HG03045 (cell line): ENCODE data around the gene KCNJ11.

ENCODE experiments used
- ATAC-seq: cut with Tn5 transposase; IDR thresholded peaks from one replicate; pipeline ENCODE4 v1.9.1; 2021; ENCODE audit warnings: mild to moderate bottlenecking, moderate library complexity; ENCODE audit not compliant: unreplicated experiment

The KCNJ11 gene

GRCh38 chr11:17369094-17369493 is 19.4 kb downstream of the KCNJ11 start:
- ATAC-seq, result no peak

DNA sequence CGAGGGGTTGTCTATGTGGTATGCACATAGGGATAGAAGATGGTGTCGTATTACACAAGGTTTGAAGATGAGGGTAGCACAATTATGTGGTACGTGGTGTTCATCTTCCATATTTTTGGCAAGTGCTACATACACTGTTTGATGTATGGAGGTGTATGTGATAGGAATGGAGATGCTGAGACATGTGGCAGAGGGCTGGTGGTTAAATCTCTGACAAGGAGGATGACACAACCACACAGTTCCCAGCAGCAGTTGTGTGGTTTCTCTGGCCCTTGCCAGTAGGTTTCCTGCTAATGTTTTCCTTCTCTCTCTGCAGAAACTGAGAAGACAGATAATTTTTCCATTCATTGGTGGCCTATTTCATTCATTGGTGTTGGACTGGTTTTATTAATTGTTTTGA is 19.9 kb downstream of the KCNJ11 start:
- ATAC-seq, result no peak

DNA sequence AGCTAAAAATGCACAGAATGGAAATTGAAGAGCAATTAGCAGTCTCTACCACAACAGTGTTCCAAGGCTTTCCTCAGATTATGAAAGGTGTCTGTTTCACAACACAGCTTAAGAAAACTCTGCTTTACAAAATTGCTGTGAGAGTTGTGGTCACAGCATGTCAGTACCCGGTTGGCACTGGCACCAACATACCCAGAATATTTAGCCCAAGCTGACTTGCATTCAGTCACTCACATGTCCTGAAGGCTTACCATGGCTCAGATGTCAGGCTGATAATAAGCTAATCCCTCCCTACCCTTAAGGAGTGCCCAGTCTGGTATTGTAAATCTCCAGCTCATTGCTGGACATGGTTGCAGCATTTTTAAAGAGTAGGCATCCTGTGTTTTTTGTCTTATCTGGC is 22.0 kb downstream of the KCNJ11 start:
- no peak for ATAC-seq

DNA sequence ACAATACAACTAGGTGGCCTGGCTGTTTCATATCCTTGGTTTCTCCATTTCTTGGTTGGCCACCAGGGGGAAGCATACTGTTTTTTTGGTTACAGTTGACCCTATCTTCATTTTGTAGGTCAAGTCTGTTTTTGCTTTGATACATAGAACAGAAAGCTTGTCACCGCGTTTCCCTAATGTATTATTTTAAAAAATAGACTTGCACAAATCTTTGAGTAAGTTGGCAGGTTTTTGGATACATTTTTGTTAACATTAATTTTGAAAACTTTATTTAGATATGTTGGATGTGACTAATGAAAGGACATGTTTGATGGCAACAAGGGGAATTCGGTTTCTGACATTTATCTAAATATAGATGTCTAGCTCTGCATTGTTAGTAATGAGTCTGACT is 33.9 kb downstream of the KCNJ11 start:
- no peak for ATAC-seq

DNA sequence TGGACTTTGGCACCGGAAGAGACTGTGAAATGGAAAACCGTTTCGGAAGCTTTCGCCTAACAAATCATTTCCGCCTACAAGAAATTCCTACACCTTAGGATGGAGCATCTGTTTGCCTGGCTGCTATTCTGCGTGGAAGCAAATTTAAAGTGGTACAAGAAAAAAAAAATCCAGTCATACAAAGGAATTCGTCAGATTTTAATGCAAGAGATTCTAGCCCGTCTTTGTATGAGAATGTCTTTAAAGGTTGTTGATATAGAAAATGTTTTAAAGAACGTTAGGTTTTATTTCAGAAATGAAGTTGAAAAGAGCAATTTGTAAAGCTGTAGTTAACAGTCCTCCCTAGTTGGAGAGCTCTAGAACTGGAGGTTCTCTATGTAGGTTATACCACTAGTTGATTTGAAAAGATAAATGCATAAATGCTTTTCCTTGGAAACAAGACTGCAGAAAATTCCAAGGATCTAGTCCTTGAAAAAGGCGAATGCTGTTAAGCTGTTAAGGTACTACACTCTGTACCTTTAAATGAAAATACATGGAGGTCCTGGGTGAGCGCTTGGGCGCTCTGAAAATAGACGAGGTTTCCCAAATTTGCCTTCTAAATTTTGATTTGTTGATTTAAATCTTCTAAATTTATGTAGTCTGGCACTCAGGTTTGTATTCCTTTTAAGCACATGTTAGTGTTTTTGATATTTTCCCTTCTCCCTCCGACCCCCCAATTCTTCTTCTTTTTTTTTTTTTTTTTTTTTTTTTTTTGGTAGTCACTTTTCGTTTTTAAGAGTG is 34.4 kb downstream of the KCNJ11 start:
- ATAC-seq, result no peak

- ATAC-seq, result peak; percentile 41
Measured at GRCh38 chr11:17352950-17353820, 35.3 kb downstream of the KCNJ11 start.

GRCh38 chr11:17351510-17352176 is 36.8 kb downstream of the KCNJ11 start, which contains the start of gene NCR3LG1:
TSS of gene NCR3LG1 (plus strand) at chr11:17351800. CDS start at chr11:17351970, 170 bp downstream.
- peak; percentile 45 for ATAC-seq

DNA sequence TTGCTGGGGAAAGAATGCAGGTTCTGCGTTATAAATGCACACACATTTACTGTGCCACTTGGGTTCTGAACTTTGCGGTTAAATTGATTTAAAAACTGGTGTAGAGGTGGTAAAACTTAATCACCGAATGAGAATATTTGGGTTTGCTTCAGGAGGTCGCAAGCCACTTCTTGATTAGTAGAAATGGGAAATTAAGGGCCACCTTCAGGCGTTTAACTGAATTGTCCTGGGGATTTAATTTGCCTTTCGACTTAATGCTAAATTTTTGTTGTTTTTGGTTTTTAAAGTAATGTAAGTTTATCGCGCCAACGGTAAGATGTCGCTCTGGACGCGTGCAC is 37.3 kb downstream of the KCNJ11 start:
- no peak for ATAC-seq

DNA sequence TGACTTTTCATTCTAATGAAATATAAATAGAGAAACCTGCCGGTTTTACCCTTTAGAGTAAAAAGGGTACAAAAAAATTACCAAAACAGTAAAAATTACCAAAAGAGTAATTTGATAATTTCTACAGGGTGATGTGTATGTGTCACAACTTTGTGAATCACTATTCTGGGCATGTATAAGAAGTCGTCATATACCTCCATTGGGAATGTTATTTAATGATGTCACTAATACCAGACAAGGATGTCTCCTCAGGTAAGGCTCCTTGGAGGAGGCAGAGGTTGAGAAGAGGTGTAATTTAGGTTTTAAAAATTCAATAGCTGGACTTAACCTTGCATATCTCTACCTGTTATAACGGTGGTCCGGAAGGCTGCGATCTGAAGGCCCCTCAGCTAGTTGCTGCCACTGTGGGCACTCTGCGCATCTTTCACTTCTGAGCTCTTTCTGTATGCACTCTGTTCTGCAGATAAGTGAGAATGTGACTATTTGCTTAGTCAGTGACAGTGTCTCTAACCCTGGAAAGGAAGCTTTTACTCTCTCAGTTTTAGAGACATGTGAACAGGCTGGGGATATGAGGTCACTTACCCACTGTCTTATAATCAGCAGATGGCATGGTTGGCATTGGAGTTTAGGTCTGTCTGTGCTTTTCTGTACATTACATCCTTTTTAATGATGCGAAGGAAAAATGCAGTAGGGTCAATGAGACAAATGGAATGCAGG is 37.8 kb downstream of the KCNJ11 start:
- ATAC-seq, result no peak

DNA sequence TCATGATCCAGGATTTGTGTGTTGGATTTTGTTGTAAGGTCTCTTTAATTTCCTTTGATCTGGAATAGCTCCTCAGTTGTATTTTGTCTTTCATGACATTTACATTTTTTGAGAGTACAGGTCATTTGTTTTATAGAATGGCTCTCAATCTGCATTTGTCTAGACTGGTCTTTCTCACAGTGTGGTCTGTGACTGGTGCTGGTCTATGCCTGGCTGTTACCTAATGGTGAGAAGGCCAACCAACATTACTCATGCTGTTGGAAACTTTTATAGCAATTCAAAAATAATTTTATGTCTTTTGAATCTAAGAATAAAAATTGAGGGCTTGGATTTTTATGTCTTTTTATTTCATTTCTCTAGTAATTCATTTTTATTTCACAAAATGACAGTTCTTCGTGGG is 40.8 kb downstream of the KCNJ11 start:
- ATAC-seq, result no peak

DNA sequence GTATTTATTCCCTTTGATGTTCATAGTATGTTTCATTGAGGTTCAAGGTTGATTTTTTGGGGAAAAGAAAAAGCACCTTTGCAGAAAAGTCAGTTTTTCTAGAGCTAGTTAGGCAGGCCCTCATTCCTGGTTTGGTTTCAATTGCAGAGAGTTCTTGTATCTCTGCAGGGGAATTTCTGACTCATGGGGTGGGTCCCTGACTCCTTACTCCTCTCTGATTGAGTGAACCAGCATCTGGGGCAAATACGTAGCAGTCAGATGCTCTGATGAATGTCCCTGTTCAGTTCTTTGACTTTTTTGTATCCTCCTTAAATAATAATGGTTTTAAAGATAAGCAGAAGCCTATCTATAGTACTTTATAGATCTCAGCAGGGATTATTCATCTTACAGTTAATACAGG is 44.6 kb downstream of the KCNJ11 start:
- no peak for ATAC-seq

DNA sequence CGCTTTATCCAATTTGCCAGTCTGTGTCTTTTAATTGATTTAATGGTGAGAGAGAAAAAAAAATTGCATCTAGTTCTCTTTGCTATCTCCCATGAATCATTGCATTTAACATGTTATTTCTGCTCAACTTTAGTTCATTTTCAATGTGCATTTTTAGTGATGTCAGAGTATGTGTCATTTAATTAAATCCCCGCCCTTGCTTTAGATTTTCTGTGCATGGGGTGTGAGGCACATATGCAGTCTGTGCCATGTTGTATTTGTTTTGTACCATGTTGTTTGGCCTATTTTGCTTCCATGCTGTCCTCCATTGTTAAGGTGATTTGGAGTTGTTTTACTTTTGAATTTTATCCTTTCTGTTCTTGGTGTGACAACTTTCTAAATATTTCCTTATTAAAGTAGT is 45.2 kb downstream of the KCNJ11 start:
- ATAC-seq, result no peak
